ENCODE results near the gene ITGB2. TPM values are rescaled to one million over a fixed set of nuclear protein-coding genes. Genes with fewer than 3 reads are reported as not detected.
A peak's percentile ranks its signal among the peaks of the same experiment; 100 is the strongest.

Gene ITGB2
- total RNA-seq, 6 experiments from 2014 or later: 0.19 to 0.45 (median 0.33) TPM; not detected in 3

- no peak overlapping the region for H3K27ac Mint-ChIP-seq
Measured at GRCh38 chr21:44893278-44893556, 27.5 kb downstream of the ITGB2 start.

GRCh38 chr21:44892536-44893277, 28.0 kb downstream of the ITGB2 start:
- TF ChIP-seq CTCF (IDR thresholded peaks at IDR 0.05): peak; percentile 90
- no peak for DNase-seq
- H3K4me1 Mint-ChIP-seq (ENCODE audit: low read depth): no peaks in the 10 kb centered on the region
- H3K4me3 Mint-ChIP-seq: no peak overlapping the region
- no peaks in the 10 kb centered on the region for H3K36me3 Mint-ChIP-seq (ENCODE audit: low read depth)
- H3K27ac Mint-ChIP-seq: no peak overlapping the region
- H3K9me3 Mint-ChIP-seq: no peaks in the 10 kb centered on the region
- peaks cover 21% of the 10 kb centered on the region for H3K27me3 Mint-ChIP-seq (ENCODE audit: insufficient read depth)

More at GRCh38 chr21:44893278-44893556, 27.5 kb downstream of the ITGB2 start:
- Mint-ChIP-seq H3K27me3 (ENCODE audit: insufficient read depth) (peaks cover 26% of the 10 kb centered on the region), H3K9me3 (no peaks in the 10 kb centered on the region), H3K36me3 (ENCODE audit: low read depth) (no peaks in the 10 kb centered on the region), H3K4me3 (no peak overlapping the region), H3K4me1 (ENCODE audit: low read depth) (no peaks in the 10 kb centered on the region)
- no peak for DNase-seq
- TF ChIP-seq CTCF (IDR thresholded peaks at IDR 0.05): no peak

GRCh38 chr21:44892095-44892494, 28.6 kb downstream of the ITGB2 start:
- Mint-ChIP-seq H3K27ac (no peak overlapping the region), H3K4me3 (no peak overlapping the region), H3K36me3 (ENCODE audit: low read depth) (no peaks in the 10 kb centered on the region), H3K4me1 (ENCODE audit: low read depth) (no peaks in the 10 kb centered on the region), H3K9me3 (no peaks in the 10 kb centered on the region), H3K27me3 (ENCODE audit: insufficient read depth) (peaks cover 18% of the 10 kb centered on the region)
- no peak for DNase-seq
- TF ChIP-seq CTCF (IDR thresholded peaks at IDR 0.05): no peak

GRCh38 chr21:44891631-44892031, 29.1 kb downstream of the ITGB2 start:
- H3K36me3 Mint-ChIP-seq (ENCODE audit: low read depth): no peaks in the 10 kb centered on the region
- no peak for DNase-seq
- H3K4me1 Mint-ChIP-seq (ENCODE audit: low read depth): no peaks in the 10 kb centered on the region
- no peaks in the 10 kb centered on the region for H3K9me3 Mint-ChIP-seq
- H3K4me3 Mint-ChIP-seq: no peak overlapping the region
- H3K27ac Mint-ChIP-seq: no peak overlapping the region
- H3K27me3 Mint-ChIP-seq (ENCODE audit: insufficient read depth): peaks cover 18% of the 10 kb centered on the region
- TF ChIP-seq CTCF (IDR thresholded peaks at IDR 0.05): no peak

- no peaks in the 10 kb centered on the region for H3K36me3 Mint-ChIP-seq (ENCODE audit: low read depth)
- peaks cover 20% of the 10 kb centered on the region for H3K27me3 Mint-ChIP-seq (ENCODE audit: insufficient read depth)
- H3K4me1 Mint-ChIP-seq (ENCODE audit: low read depth): no peaks in the 10 kb centered on the region
- DNase-seq: no peak
- no peak for TF ChIP-seq CTCF (IDR thresholded peaks at IDR 0.05)
- H3K9me3 Mint-ChIP-seq: no peaks in the 10 kb centered on the region
- no peak overlapping the region for H3K27ac Mint-ChIP-seq
- no peak overlapping the region for H3K4me3 Mint-ChIP-seq
Measured at GRCh38 chr21:44890961-44891541, 29.6 kb downstream of the ITGB2 start.
